ENCODE results near the gene KCNK10.

The KCNK10 gene

GRCh38 chr14:88229428-88229827 lies 93.6 kb downstream of the KCNK10 start:
- no peaks in the 10 kb centered on the region for H3K36me3 ChIP-seq (ENCODE audit: insufficient read depth, insufficient read length, low read length)
- H3K4me3 ChIP-seq (ENCODE audit: insufficient read length, low read depth), result no peak overlapping the region
- no peaks in the 10 kb centered on the region for H3K9me3 ChIP-seq (ENCODE audit: insufficient read depth, low read length)
- H3K4me1 ChIP-seq (ENCODE audit: insufficient read depth, insufficient read length), result no peaks in the 10 kb centered on the region
- no peak for DNase-seq (ENCODE audit: low read depth, low spot score)
- TF ChIP-seq ZNF274 (IDR thresholded peaks at IDR 0.05; ENCODE audit: low read depth, low read length) (no peak), SUZ12 (IDR thresholded peaks at IDR 0.05; ENCODE audit: extremely low read depth, insufficient read depth, insufficient read length) (no peak), YY1 (IDR thresholded peaks at IDR 0.05; ENCODE audit: insufficient read depth, insufficient read length) (no peak)
- no peak overlapping the region for H3K9ac ChIP-seq (ENCODE audit: insufficient read length, low read depth)
- H3K27me3 ChIP-seq (ENCODE audit: insufficient read depth, insufficient read length), result no peaks in the 10 kb centered on the region

- H3K9ac ChIP-seq (ENCODE audit: insufficient read length, low read depth), result no peak overlapping the region
- TF ChIP-seq YY1 (IDR thresholded peaks at IDR 0.05; ENCODE audit: insufficient read depth, insufficient read length), result no peak
- TF ChIP-seq SUZ12 (IDR thresholded peaks at IDR 0.05; ENCODE audit: extremely low read depth, insufficient read depth, insufficient read length), result no peak
- no peak for TF ChIP-seq ZNF274 (IDR thresholded peaks at IDR 0.05; ENCODE audit: low read depth, low read length)
- no peaks in the 10 kb centered on the region for H3K27me3 ChIP-seq (ENCODE audit: insufficient read depth, insufficient read length)
- H3K4me3 ChIP-seq (ENCODE audit: insufficient read length, low read depth), result no peak overlapping the region
- no peaks in the 10 kb centered on the region for H3K9me3 ChIP-seq (ENCODE audit: insufficient read depth, low read length)
- no peaks in the 10 kb centered on the region for H3K36me3 ChIP-seq (ENCODE audit: insufficient read depth, insufficient read length, low read length)
- DNase-seq (ENCODE audit: low read depth, low spot score), result no peak
- H3K4me1 ChIP-seq (ENCODE audit: insufficient read depth, insufficient read length), result no peaks in the 10 kb centered on the region
These were observed 94.4 kb downstream of the KCNK10 start for GRCh38 chr14:88228522-88229236.

GRCh38 chr14:88227693-88228092 lies 95.4 kb downstream of the KCNK10 start:
- DNase-seq (ENCODE audit: low read depth, low spot score), result no peak
- Histone ChIP-seq H3K4me1 (ENCODE audit: insufficient read depth, insufficient read length) (no peaks in the 10 kb centered on the region), H3K9me3 (ENCODE audit: insufficient read depth, low read length) (no peaks in the 10 kb centered on the region), H3K4me3 (ENCODE audit: insufficient read length, low read depth) (no peak overlapping the region), H3K9ac (ENCODE audit: insufficient read length, low read depth) (no peak overlapping the region), H3K27me3 (ENCODE audit: insufficient read depth, insufficient read length) (no peaks in the 10 kb centered on the region), H3K36me3 (ENCODE audit: insufficient read depth, insufficient read length, low read length) (no peaks in the 10 kb centered on the region)
- TF ChIP-seq YY1 (IDR thresholded peaks at IDR 0.05; ENCODE audit: insufficient read depth, insufficient read length), result no peak
- TF ChIP-seq SUZ12 (IDR thresholded peaks at IDR 0.05; ENCODE audit: extremely low read depth, insufficient read depth, insufficient read length), result no peak
- no peak for TF ChIP-seq ZNF274 (IDR thresholded peaks at IDR 0.05; ENCODE audit: low read depth, low read length)

- TF ChIP-seq SUZ12 (IDR thresholded peaks at IDR 0.05; ENCODE audit: extremely low read depth, insufficient read depth, insufficient read length) (no peak), ZNF274 (IDR thresholded peaks at IDR 0.05; ENCODE audit: low read depth, low read length) (no peak), YY1 (IDR thresholded peaks at IDR 0.05; ENCODE audit: insufficient read depth, insufficient read length) (no peak)
- Histone ChIP-seq H3K9ac (ENCODE audit: insufficient read length, low read depth) (no peak overlapping the region), H3K27me3 (ENCODE audit: insufficient read depth, insufficient read length) (no peaks in the 10 kb centered on the region), H3K4me1 (ENCODE audit: insufficient read depth, insufficient read length) (no peaks in the 10 kb centered on the region), H3K4me3 (ENCODE audit: insufficient read length, low read depth) (no peak overlapping the region), H3K9me3 (ENCODE audit: insufficient read depth, low read length) (no peaks in the 10 kb centered on the region; the same call in 1 of the 2 replicates), H3K36me3 (ENCODE audit: insufficient read depth, insufficient read length, low read length) (no peaks in the 10 kb centered on the region)
- DNase-seq (ENCODE audit: low read depth, low spot score), result no peak
These were observed 97.3 kb downstream of the KCNK10 start for GRCh38 chr14:88225721-88226120.

- Histone ChIP-seq H3K4me1 (ENCODE audit: insufficient read depth, insufficient read length) (no peaks in the 10 kb centered on the region), H3K9me3 (ENCODE audit: insufficient read depth, low read length) (no peaks in the 10 kb centered on the region; the same call in 1 of the 2 replicates), H3K27me3 (ENCODE audit: insufficient read depth, insufficient read length) (no peaks in the 10 kb centered on the region), H3K4me3 (ENCODE audit: insufficient read length, low read depth) (no peak overlapping the region), H3K9ac (ENCODE audit: insufficient read length, low read depth) (no peak overlapping the region), H3K36me3 (ENCODE audit: insufficient read depth, insufficient read length, low read length) (no peaks in the 10 kb centered on the region)
- no peak for DNase-seq (ENCODE audit: low read depth, low spot score)
- TF ChIP-seq ZNF274 (IDR thresholded peaks at IDR 0.05; ENCODE audit: low read depth, low read length) (no peak), YY1 (IDR thresholded peaks at IDR 0.05; ENCODE audit: insufficient read depth, insufficient read length) (no peak), SUZ12 (IDR thresholded peaks at IDR 0.05; ENCODE audit: extremely low read depth, insufficient read depth, insufficient read length) (no peak)
These were observed 104.8 kb downstream of the KCNK10 start for GRCh38 chr14:88218119-88218915.

GRCh38 chr14:88212691-88213090 lies 110.4 kb downstream of the KCNK10 start:
- H3K4me1 ChIP-seq (ENCODE audit: insufficient read depth, insufficient read length), result no peaks in the 10 kb centered on the region
- no peaks in the 10 kb centered on the region for H3K9me3 ChIP-seq (ENCODE audit: insufficient read depth, low read length)
- no peaks in the 10 kb centered on the region for H3K27me3 ChIP-seq (ENCODE audit: insufficient read depth, insufficient read length)
- no peak overlapping the region for H3K9ac ChIP-seq (ENCODE audit: insufficient read length, low read depth)
- TF ChIP-seq SUZ12 (IDR thresholded peaks at IDR 0.05; ENCODE audit: extremely low read depth, insufficient read depth, insufficient read length), result no peak
- TF ChIP-seq YY1 (IDR thresholded peaks at IDR 0.05; ENCODE audit: insufficient read depth, insufficient read length), result no peak
- no peak for TF ChIP-seq ZNF274 (IDR thresholded peaks at IDR 0.05; ENCODE audit: low read depth, low read length)
- no peaks in the 10 kb centered on the region for H3K36me3 ChIP-seq (ENCODE audit: insufficient read depth, insufficient read length, low read length)
- no peak overlapping the region for H3K4me3 ChIP-seq (ENCODE audit: insufficient read length, low read depth)
- DNase-seq (ENCODE audit: low read depth, low spot score), result no peak

- no peak for DNase-seq (ENCODE audit: low read depth, low spot score)
- Histone ChIP-seq H3K9me3 (ENCODE audit: insufficient read depth, low read length) (no peaks in the 10 kb centered on the region), H3K36me3 (ENCODE audit: insufficient read depth, insufficient read length, low read length) (no peaks in the 10 kb centered on the region), H3K27me3 (ENCODE audit: insufficient read depth, insufficient read length) (no peaks in the 10 kb centered on the region), H3K4me3 (ENCODE audit: insufficient read length, low read depth) (no peak overlapping the region), H3K4me1 (ENCODE audit: insufficient read depth, insufficient read length) (no peaks in the 10 kb centered on the region), H3K9ac (ENCODE audit: insufficient read length, low read depth) (no peak overlapping the region)
- TF ChIP-seq SUZ12 (IDR thresholded peaks at IDR 0.05; ENCODE audit: extremely low read depth, insufficient read depth, insufficient read length), result no peak
These were observed 112.6 kb downstream of the KCNK10 start for GRCh38 chr14:88210426-88210825.
